ENCODE data around the gene ZFYVE28.

- TF ChIP-seq CTCF (IDR thresholded peaks at IDR 0.05) = no peak
- TF ChIP-seq EZH2 (IDR thresholded peaks at IDR 0.05; ENCODE audit: borderline replicate concordance, insufficient read depth, low read depth, low read length, poor library complexity, severe bottlenecking) = no peak
Observed at GRCh38 chr4:2350982-2351381, 67.5 kb downstream of the ZFYVE28 start.

Measured in B cell (primary cell).